NCI-H82 (cell line): ENCODE measurements around the gene THBS2.
A peak's percentile ranks its signal among the peaks of the same experiment; 100 is the strongest.
"Not testable (repeated sequence)": the region's sequence is repeated elsewhere in the genome, so short reads cannot be mapped to it uniquely, and the experiment has no call there.

Experiments used
- DNase-seq: peaks from one replicate; lab custom pipeline; 2025; lab: John Stamatoyannopoulos, UW

The THBS2 gene

DNA sequence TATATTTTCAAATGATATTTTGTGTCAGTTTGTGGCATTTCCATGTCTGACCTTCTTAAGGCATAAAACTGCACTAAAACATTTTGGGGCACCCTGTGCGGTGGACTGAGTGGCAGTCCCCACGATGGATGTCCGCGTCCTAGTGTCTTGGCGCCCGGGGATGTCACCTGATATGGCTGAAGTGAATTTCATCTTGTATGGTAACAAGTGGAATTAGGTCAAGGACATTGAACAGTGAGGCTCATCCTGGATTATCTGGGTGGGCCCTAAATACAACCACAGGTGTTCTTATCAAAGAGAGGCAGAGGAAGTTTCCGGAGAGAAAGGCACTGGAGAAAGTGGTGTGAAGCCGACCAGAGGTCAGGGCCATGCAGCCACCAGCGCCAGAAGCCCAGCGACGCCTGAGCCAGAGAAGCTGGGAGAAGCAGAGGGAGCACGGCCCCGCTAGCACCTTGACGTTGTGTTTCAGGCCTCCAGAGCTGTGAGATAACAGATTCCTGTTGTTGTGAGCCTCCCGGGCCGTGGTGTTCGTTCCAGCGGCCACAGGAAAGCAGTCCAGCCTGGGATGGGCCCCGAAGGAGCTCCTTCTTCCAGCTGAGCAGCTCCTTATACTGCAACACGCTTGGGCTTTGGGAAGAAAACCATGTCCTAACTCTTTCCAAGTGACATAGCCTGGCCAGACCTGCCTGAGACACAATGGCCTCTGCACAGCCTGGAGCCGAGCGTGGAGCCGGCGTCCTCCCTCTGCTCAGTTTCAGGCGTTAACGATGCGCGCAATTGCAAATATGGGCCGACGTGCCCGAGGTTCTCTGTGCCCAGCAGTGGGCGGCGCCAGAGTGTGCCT is 22.5 kb downstream of the THBS2 start:
- no peak for DNase-seq

DNA sequence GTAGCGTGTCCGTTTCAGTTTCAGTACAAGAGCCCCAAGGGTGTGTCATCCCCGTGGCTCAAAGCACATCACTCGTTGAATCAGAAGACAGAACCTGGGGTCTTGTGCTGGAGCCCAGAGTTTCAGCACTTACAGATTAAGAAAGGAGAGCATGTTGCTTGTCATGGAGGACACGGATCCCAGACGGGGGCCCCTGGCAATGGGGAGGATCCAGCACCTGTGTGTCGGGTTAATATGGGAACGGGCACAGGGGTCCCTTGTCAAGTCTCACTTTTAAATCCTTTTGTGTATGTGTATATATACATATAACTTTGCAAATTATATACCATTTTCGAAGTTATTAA is 23.4 kb downstream of the THBS2 start:
- DNase-seq = no peak

DNA sequence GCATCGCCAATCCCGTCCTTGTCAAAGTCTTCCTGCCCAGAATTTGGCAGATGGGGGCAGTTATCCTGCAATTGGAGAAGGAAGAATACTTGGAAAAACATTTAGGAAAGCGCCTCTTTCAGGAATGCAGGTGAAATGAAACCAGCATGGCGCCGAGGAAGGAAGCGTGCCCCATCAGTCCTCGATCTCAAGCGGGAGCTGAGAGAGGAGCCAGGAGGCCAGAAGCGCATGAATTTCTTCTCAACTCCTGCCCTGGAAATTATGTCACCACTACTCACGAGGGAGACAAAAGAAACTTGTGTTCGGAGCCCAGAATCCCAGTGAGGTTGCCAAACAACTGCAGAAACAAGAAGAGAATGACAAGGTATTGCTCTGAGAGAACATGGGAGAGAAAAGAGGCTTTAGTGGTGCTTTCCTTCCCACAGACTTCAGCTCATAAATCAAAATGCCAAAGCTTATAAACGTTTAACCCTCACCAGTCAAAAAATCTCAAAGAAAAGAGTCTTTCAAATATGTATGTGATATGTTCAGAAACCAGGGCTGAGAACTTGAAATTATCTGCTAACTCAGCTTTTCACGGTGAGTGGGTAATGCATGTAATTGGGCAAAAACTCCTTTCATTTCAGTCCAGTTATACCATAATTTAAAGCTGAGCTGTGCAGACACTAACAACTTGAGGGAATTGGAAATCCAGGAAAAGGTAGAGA is 23.9 kb downstream of the THBS2 start:
- DNase-seq = no peak

DNA sequence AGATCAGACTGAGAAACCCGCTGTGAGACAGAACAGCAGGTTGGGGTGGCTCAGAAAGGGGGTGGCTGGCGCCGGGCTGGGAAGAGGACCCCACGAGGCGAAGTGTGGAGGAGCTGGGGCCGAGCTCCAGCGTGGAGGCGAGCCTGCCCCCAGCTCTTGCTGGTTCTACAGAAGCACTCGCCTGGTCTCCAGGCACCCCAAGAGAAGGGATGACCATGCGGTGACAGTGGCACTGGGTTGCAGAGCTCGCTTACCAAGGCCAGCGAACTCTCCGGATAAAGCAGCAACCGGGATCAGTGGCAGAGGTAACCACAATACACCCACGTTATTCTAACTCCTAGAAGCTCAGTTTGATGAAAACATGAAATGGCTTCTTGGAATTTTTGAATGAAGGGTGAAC is 26.5 kb downstream of the THBS2 start:
- DNase-seq = no peak

DNA sequence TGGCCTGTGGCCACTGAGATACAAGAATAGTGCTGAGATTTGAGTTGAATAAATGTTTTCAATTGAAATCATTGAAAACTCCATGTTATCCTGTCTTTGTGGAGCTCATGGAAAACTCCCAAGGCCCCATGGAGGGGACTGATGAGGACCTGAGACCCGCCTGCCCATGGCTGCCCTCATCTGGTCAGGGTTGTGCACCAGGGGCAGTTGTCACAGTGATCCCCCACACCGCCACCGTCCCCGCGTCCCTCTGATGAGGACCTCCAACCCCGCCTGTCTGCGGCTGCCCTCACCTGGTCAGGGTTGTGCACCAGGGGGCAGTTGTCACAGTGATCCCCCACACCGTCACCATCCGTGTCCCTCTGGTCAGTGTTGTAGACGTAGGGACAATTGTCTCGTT is 27.8 kb downstream of the THBS2 start:
- DNase-seq = no peak

DNA sequence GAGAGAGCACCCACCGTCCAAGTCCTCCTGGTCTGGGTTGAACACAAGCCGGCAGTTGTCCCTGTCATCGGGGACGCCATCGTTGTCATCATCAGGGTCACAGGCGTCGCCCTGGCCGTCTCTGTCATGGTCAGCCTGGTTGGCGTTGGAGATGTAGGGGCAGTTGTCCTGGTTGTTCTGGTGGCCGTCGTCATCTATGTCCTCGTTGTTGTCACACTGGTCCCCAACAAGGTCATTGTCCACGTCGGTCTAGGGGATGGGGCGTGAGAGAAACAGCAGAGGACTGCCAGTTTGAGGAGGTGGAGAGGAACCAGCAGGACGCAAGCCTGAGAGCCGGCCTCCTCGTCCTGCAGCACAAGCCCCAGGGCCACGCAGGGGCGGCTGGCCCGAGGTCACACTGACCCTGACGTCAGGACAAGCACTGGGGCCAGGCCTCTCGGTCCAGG is 28.5 kb downstream of the THBS2 start:
- no peak for DNase-seq

DNA sequence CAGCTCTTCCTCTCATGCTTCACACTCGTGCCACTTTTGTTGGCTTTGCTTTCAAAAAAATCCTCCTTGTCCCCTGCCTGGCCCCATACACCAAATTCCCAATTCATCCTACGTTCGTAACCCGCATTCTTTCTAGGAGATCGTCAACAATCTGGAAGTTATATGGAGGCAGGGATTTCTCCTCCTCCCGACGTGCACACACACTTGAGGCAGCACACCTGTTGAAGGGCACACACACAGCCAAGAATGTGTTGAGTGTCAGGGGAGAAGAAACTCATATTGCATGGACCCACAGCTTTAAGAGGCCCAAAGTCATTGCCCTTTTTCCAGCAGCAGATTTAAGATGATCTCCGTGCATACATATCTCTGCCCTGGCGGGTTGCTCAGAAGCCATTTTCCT is 28.9 kb downstream of the THBS2 start:
- no peak for DNase-seq

DNA sequence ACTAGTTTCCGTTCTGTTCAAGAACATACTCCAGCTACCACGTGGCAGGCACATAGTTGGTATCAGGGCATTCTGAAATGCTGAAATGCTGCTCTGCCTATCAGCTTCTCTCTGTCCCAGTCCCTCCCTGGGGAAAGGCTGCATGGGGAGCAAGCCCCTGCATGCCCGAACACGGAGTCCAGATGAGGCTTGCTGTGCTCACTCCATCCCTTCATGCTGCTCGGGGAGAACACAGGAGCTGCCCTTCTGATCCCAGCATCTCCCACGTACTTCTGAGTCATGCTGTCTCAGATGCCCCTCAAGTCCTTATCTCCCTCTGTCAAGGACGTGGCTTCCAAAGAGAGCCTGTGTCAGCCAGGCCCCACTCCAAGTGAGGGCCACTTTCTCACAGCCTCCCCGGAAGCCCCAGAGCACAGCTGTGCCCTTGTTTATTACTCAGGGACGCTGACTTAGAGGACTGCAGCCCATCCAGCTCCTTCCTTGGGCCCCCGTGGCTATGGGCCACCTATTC is 29.4 kb downstream of the THBS2 start:
- DNase-seq = no peak

DNA sequence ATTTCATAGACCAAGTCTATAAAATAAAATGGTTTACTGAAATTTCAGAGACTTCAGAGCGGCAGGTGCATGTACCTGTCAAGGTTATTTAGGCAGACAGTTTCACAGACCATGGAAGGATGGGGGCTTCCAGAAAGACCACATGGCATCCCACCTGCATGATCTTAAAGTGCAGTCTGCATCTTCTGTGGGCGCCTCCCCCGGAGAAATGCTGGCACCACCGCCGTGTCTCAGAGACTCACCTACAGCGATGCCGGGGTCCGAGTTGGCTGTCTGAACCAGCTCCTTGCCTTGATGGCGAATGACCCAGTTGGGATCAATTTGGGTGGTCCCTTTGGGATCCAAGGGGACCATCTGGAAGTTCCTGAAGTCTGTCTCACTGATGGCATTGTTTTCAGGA is 30.6 kb downstream of the THBS2 start:
- DNase-seq = no peak

DNA sequence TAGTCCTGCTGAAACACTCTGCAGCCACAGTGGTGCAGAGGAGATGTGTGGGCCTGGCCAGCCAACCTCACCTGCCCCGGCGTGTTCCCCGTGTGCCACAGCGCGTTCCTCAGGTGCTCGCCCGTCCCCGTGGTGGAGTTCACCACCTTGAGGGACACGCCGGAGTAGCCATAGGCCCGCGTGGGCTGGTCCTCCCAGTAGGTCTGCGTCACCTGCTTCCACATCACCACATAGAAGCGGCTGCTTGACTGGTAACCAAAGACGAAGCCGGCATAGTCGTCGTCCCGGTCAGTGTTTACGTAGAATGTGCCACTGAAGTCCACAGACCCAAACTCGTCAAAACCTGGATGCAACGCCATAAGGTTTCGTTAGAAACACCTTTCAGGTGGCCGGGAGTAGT is 31.5 kb downstream of the THBS2 start:
- no peak for DNase-seq

DNA sequence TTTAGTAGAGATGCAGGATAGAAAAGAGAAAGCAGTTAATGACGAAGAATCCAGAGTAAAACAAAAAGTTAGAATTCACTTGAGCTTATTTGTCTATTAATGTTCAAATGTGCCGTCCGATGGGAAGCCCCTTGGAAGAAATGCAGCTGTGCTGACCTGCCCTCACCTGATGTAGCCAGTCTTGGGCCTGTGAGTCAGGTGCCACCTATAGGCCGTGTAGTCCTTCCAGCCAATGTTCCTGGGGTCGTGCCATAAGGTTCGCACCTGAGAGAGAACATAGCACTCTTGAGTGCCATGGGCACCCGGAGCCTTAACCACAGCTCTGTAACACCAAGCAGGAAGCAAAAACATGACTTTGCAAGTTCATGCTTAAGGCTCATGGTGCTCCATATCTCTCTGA is 32.4 kb downstream of the THBS2 start:
- DNase-seq = no peak

DNA sequence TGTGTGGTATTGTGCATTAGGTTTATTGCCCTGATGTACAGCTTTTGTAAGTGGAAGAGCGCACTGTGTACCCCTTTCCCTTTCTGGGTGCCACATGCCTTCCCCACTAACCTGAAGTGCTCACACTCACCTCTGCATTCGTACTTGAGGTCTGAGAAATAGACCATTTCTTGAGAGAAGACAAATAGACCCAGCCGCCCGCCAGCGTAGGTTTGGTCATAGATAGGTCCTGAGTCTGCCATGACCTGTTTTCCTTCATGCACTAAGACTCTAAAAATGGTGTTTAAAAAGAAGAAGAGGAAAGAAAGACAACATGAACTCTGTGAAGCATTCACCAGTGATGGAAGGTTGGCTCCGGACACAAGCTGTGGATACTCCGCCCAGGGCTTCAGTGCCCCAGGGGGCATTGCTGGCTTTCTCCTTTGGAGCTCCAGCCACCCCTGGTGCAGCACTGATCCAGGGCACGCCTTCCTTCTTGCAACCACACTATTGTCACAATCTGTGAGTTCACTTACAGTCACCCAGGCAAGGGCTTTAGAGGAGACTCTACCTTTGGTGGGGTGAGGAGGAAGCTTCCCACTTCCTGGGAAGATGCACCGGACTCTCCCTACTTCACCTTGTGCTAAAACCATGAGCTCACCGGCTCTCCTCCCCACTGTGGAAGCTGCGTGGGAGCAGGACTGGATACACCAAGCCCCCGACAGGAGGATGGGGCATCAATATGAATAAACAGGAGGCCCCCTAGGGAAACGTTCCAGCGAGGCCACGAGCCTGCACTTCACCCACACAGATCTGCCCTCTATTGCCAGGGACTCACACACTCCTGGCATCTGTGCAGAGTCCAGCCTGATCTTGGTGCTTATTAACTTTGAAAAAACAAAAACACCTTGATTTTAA is 33.3 kb downstream of the THBS2 start:
- DNase-seq = no peak

DNA sequence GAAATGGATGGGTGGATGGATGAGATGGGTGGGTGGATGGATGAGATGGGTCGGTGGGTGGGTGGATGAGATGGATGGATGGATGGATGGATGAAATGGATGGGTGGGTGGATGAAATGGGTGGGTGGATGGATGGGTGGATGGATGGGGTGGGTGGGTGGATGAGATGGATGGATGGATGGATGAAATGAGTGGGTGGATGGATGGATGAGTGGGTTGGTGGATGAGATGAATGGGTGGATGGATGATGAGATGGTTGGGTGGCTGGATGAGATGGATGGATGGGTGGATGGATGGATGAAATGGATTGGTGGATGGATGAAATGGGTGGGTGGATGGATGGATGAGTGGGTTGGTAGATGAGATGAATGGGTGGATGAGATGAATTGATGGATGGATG is 35.7 kb downstream of the THBS2 start:
- no peak for DNase-seq

DNA sequence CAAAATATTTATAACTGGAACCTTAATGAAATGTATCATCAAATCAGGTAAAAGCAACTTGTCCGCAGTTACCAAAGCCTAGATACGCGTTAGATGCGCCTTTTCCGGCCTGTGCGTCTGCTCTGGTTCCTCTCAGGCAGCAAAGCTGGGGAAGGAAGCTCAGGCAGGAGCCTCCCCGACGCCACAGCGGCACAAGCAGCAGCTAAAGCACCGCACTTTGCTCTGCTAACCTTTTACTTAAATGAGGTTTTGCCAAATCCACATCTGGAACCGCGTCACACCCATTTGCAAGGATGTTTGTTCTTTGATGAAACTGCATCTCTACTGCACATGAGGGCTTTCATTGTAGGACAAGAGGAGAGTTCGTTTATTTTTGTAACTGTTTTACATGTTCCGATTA is 36.8 kb downstream of the THBS2 start:
- DNase-seq = no peak

DNA sequence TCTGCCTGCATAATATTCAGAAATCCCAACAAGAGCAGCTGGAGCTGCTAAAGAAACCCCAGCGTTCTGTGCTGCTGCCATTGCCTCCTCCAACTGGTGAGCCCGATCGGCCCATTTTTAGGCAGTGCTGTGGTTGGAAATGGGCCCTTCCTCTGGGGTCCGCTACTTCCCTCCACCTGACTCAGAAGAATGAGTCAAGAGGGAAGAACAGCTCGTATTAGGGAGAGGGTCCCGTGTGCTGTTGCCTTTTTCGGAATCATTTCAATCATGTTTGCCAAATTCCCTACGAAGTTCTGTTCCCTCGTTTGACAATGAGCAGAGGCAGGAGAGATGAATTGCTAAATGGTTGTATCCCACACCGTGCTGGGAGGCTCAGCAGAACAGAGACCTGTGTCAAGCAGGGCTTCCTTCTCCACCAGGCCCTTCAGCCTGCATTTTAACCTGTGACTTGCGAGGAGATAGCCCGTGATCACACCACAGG is 38.4 kb downstream of the THBS2 start:
- no peak for DNase-seq

DNA sequence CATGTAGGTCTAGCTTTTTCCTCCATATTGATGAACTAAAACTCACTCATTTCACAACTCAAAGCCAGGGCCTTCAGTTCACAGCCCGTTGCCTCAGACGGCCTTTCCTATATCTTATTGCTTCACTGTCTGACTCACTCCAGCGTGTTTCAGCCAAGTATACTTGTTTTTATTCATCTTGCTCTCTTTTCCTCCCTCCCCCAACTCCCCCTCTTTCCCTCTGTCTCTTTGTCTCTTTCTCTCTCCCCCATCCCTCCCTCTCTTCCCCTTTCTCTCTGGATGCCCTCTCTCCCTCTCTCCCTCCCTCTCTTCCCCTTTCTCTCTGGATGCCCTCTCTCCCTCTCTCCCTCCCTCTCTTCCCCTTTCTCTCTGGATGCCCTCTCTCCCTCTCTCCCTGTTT is 38.9 kb downstream of the THBS2 start:
- DNase-seq = not testable (repeated sequence)

DNA sequence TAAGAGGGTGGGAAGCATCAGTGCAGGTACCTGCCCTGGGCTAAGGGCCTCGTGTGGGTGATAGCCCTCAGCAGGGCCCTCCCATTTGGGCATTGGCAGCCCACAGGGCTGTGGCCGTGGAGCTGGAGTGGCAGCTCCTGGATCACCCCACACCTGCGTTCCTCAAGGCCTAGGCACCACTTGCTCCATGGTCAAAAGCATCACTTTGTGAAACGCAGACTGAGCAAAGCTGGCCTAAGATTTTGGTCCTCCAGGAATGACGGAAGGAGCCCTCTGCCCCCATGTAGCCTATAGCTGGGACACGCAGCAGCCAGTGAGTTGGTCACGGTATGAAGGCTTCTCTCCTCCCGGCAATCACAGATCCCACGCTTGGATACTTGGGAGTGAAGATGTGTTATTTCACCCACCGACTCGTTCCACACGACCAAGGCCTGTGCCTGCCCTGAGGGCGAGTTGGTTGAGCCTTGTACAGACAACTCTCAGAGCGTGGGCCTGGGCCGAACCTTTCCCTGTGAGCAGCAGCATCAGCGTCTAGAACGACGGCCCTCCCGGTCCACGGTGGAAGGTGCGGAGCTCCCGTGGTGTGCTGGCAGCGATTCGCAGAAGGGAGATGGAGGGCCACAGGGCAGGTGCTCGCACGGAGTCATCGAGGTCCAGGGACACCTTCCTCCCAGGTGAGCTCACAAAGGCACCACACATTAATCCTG is 39.7 kb downstream of the THBS2 start:
- DNase-seq = no peak

DNA sequence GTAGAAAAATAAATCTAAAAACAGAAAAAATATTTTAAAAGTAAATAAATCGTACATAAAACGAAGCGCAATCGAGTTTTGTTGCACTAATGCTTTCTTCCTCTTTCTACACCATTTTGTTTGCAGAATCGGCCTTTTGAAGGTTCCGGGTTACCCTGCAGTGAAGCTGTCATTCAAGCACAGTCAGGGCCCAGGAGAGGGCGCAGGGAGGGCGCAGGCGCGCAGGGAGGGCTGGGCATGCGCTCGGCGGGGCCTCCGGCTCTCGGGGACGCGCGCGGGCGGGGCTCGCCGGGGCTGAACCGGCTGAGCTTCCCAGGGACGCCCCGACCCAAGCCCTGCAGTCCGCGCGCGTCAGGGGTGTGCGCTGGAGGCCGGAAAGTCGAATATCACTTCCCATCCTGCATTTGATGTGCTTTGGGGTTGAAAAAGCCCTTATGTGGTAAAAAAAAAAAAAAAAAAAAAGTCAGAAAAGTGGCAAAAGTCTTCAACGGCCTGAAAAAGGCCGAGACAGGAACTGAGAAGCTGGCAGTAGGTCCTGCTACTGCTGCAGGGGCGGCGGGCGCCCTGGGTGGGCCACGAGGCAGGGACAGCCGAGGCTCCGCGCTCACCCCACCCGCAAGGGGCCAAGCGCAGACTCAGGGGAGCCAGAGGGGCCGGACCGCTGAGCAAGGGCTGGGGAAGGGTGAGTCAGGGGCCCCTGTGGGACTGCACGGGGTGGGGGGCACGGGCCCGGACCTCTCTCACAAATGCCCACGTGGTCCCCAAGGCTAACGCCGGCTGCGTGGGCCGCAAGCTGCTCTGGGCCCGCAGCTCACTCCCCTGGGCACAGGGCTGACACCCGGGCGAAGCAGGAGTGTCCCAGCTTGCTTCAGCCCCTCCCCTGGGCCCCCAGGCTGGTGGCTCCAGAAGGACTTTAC is 40.5 kb downstream of the THBS2 start:
- peak; percentile 74 for DNase-seq

DNA sequence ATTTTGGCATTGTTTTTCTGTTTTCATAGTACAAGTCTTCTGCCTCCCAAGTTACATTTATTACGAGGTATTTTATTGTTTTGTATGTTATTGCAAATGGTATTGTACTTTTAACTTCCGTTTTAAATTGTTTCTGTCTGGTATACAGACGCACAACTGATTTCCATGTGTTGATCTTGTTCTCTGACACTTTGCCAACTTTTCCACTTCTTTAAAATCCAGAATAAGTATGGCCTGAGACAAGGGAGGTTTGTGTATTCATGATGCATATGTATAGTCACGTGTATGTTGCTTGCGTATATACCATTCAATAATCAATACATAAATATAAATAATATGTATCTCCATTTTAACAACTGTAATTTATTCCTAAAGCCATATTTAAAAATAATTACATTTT is 41.2 kb downstream of the THBS2 start:
- no peak for DNase-seq

DNA sequence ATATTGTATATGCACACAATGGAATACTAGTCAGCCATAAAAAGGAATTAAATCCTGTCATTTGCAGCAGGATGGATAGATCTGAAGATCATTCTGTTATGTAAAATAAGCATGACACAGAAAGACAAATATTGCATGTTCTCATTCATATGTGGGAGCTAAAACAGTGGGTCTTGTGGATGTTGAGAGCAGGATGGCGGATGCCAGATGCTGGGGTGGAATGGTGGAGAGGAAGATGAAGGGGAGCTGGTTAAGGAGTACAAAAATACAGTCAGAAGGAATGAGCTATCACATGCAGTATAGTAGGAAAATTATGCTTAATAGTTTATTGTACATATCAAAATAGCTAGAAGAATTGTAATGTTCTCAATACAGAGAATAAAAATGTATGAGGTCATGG is 41.8 kb downstream of the THBS2 start:
- no peak for DNase-seq

DNA sequence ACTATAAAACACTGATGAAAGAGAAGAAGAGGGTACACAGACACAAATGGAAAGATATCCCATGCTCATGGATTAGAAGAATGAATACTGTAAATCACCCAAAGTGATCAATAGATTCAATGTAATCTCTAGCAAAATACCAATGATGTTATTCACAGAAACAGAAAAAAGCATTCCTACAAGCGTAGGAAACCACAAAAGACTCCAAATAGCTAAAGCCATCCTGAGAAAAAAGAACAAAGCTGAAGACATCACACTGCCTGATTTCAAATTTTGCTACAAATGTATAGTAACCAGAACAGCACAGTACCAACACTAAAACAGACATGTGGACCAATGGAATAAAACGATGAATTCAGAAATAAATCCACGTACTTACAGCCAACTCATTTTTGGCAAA is 43.0 kb downstream of the THBS2 start:
- DNase-seq = no peak
